HepG2 (cell line): Measurements from ENCODE around the gene DPAGT1. TPM values are rescaled to one million over a fixed set of nuclear protein-coding genes. Genes with fewer than 3 reads are reported as not detected.

Experiments
- AKNA ChIP-seq: sonication (generic); formaldehyde crosslinking; IDR thresholded peaks from 2 replicates; pipeline ENCODE4 v1.4.0; 2020; ENCODE audit warnings: missing genetic modification reagents, borderline replicate concordance
- BRD4 ChIP-seq: sonication (generic); formaldehyde crosslinking; IDR thresholded peaks from 2 replicates; pipeline ENCODE4 v1.4.0; 2020; ENCODE audit warnings: missing genetic modification reagents
- GFI1 ChIP-seq: sonication (generic); formaldehyde crosslinking; IDR thresholded peaks from 2 replicates; pipeline ENCODE4 v1.5.0; 2020; ENCODE audit warnings: missing genetic modification reagents, mild to moderate bottlenecking, borderline replicate concordance
- HES4 ChIP-seq: sonication (generic); formaldehyde crosslinking; IDR thresholded peaks from 2 replicates; pipeline ENCODE4 v1.9.0; 2021; ENCODE audit warnings: mild to moderate bottlenecking, missing genetic modification reagents, borderline replicate concordance
- HOMEZ ChIP-seq: IDR thresholded peaks from 2 replicates; pipeline ENCODE4 v1.6.1; 2016; ENCODE audit warnings: low read depth
- MBNL3 ChIP-seq: fragments of 250-450 bp; sonication (Bioruptor Pico); conservative IDR thresholded peaks from 2 replicates; pipeline ENCODE4 v1.8.0; 2022; ENCODE audit warnings: mild to moderate bottlenecking, inconsistent platforms
- NFYB ChIP-seq: sonication (generic); formaldehyde crosslinking; IDR thresholded peaks from 2 replicates; pipeline ENCODE4 v1.4.0; 2020; ENCODE audit warnings: missing genetic modification reagents
- SOX6 ChIP-seq, 2 experiments: fragments of 450-650 bp in 1 of 2; sonication (generic) in 1 of 2; formaldehyde crosslinking in 1 of 2; IDR thresholded peaks; 2 replicates each; pipeline versions ENCODE4 v1.4.0 to v1.6.1; 2017 to 2020; ENCODE audit warnings: antibody characterized with exemption in 1 of 2, mild to moderate bottlenecking in 1 of 2, missing genetic modification reagents in 1 of 2
- TAF1 ChIP-seq: sonication (generic); formaldehyde crosslinking; IDR thresholded peaks from 2 replicates; pipeline ENCODE4 v1.4.0; 2020; ENCODE audit warnings: missing genetic modification reagents
- THAP7 ChIP-seq: sonication (generic); formaldehyde crosslinking; IDR thresholded peaks from 2 replicates; pipeline ENCODE4 v1.8.1; 2023; ENCODE audit warnings: mild to moderate bottlenecking, missing genetic modification reagents
- XRCC5 ChIP-seq: fragments of 200-400 bp; formaldehyde crosslinking; optimal IDR thresholded peaks from 2 replicates; pipeline ENCODE3; 2017; ENCODE audit warnings: mild to moderate bottlenecking, low read length
- ZNF33B ChIP-seq: sonication (generic); formaldehyde crosslinking; IDR thresholded peaks from 2 replicates; pipeline ENCODE4 v1.5.1; 2020; ENCODE audit warnings: mild to moderate bottlenecking, missing genetic modification reagents
- ZNF792 ChIP-seq: IDR thresholded peaks from 2 replicates; pipeline ENCODE4 v1.6.1; 2016
- polyA plus RNA-seq, 8 experiments: library from polyadenylated mRNA; depleted of rRNA in 3 of 8; stranded (reverse) in 7 of 8; unstranded in 1 of 8; fragments of >200 nt; fragmentation: Illumina TruSeq in 4 of 8; extraction: Trizol in 4 of 8; gene quantifications; 2 replicates each; pipeline versions ENCODE4 v1.2.1 to v1.2.3, GENCODE V29; 2011 to 2016; ENCODE audit warnings: low read depth in 4 of 8, missing spikeins in 1 of 8, mixed read lengths in 1 of 8; ENCODE audit not compliant: insufficient read depth in 1 of 8
- total RNA-seq, 5 experiments: library from RNA; depleted of rRNA; stranded (reverse); fragments of >200 nt; fragmentation: Illumina TruSeq; extraction: Trizol; gene quantifications; 2 replicates each; pipeline ENCODE4 v1.2.3, GENCODE V29; 2016; ENCODE audit warnings: low read depth in 1 of 5
- TF ChIP-seq, protein P1 (sequence below): sonication (generic); formaldehyde crosslinking; IDR thresholded peaks from 2 replicates; pipeline ENCODE4 v1.4.0; 2020; ENCODE audit warnings: missing genetic modification reagents
- TF ChIP-seq, protein P2 (sequence below): sonication (generic); formaldehyde crosslinking; IDR thresholded peaks from 2 replicates; pipeline ENCODE4 v1.8.1; 2023; ENCODE audit warnings: mild to moderate bottlenecking, missing genetic modification reagents, borderline replicate concordance

DPAGT1 gene
- total and polyA plus RNA-seq, 2 of the 13 experiments (the other 11 are each of a cell fraction or from before 2014, with no cell fraction given) = 37.6 to 70.7 TPM

DNA sequence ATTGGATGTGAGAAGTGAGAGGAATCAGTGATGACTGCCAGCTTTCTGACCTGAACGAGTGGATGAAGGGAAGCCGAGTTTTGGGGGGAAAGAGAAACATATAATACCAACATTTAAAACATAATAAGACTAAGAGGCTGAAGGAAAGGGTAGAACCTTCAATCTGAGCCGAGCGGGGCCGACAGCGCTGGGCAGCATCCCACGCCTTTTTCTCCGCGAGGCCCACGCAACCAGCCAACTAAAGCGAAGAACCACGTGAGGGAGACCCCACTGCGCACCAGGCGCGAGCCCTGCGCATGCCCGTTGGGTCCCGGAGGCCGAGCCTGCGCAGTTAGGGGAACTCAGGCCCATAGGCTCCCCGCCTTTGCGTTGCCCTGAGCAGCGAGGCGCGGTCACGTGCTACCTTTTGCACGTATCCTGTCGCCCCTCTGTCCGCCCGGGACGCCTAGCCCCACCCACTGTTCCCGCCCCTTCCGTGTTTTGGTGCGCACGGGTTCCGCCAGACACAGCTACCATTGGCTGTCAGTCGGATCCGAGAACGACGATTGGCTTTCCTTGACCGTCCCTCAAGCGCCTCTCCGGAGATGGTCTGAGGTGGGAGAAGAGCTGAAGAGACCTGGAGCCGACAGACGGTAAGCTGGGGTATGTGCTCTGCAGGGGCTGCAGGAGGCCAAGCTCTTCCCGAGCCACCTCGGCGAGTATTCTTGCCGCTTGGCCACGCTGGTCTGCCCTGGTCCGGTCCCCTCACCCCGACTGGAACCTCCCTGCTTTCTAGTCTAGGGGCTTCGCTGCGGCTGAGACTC, 19.6 kb upstream of the DPAGT1 start, which contains the start of gene HINFP (continued):
- TF ChIP-seq, protein P1, sequence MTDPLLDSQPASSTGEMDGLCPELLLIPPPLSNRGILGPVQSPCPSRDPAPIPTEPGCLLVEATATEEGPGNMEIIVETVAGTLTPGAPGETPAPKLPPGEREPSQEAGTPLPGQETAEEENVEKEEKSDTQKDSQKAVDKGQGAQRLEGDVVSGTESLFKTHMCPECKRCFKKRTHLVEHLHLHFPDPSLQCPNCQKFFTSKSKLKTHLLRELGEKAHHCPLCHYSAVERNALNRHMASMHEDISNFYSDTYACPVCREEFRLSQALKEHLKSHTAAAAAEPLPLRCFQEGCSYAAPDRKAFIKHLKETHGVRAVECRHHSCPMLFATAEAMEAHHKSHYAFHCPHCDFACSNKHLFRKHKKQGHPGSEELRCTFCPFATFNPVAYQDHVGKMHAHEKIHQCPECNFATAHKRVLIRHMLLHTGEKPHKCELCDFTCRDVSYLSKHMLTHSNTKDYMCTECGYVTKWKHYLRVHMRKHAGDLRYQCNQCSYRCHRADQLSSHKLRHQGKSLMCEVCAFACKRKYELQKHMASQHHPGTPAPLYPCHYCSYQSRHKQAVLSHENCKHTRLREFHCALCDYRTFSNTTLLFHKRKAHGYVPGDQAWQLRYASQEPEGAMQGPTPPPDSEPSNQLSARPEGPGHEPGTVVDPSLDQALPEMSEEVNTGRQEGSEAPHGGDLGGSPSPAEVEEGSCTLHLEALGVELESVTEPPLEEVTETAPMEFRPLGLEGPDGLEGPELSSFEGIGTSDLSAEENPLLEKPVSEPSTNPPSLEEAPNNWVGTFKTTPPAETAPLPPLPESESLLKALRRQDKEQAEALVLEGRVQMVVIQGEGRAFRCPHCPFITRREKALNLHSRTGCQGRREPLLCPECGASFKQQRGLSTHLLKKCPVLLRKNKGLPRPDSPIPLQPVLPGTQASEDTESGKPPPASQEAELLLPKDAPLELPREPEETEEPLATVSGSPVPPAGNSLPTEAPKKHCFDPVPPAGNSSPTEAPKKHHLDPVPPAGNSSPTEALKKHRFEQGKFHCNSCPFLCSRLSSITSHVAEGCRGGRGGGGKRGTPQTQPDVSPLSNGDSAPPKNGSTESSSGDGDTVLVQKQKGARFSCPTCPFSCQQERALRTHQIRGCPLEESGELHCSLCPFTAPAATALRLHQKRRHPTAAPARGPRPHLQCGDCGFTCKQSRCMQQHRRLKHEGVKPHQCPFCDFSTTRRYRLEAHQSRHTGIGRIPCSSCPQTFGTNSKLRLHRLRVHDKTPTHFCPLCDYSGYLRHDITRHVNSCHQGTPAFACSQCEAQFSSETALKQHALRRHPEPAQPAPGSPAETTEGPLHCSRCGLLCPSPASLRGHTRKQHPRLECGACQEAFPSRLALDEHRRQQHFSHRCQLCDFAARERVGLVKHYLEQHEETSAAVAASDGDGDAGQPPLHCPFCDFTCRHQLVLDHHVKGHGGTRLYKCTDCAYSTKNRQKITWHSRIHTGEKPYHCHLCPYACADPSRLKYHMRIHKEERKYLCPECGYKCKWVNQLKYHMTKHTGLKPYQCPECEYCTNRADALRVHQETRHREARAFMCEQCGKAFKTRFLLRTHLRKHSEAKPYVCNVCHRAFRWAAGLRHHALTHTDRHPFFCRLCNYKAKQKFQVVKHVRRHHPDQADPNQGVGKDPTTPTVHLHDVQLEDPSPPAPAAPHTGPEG (CRISPR knock-in tag) = peak; percentile 71; the same call in 1 of the 2 replicates
- 0 out of 2 replicates have a peak, but pooled peaks have one; percentile 31 for TF ChIP-seq BRD4
- TF ChIP-seq SOX6 (IDR thresholded peaks at IDR 0.05) = no peak
- TF ChIP-seq SOX6 (CRISPR knock-in tag; IDR thresholded peaks at IDR 0.05) = no peak
- no peak for TF ChIP-seq GFI1
- peak; percentile 68; the same call in 1 of the 2 replicates for TF ChIP-seq HES4 (CRISPR knock-in tag)
- no peak for TF ChIP-seq AKNA (CRISPR knock-in tag)
- peak; percentile 69 for TF ChIP-seq TAF1
- TF ChIP-seq MBNL3 = no peak
- TF ChIP-seq NFYB (CRISPR knock-in tag) = peak; percentile 95
- peak; percentile 69; the same call in 1 of the 2 replicates for TF ChIP-seq ZNF792
- peak; percentile 14 for TF ChIP-seq XRCC5
- peak; percentile 22; the same call in 1 of the 2 replicates for TF ChIP-seq HOMEZ (CRISPR knock-in tag)
- 0 out of 2 replicates have a peak, but pooled peaks have one; percentile 29 for TF ChIP-seq ZNF33B (CRISPR knock-in tag)
- TF ChIP-seq THAP7 (CRISPR knock-in tag) = no peak
- TF ChIP-seq, protein P2, sequence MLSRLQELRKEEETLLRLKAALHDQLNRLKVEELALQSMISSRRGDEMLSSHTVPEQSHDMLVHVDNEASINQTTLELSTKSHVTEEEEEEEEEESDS (CRISPR knock-in tag) = 0 out of 2 replicates have a peak, but pooled peaks have one; percentile 42
